Ovary (tissue), 3 donors: Measurements from ENCODE around the gene KCNB1.

Experiments
- CTCF ChIP-seq, 3 donors: fragments of 450-650 bp in 2 of 3; fragments of 200-600 bp in 1 of 3; IDR thresholded peaks; one replicate each; pipeline versions ENCODE4 v1.5.1 to v1.8.0; 2016 to 2022; ENCODE audit warnings: antibody characterized with exemption in 3 of 3, mild to moderate bottlenecking in 1 of 3
- EP300 ChIP-seq: sonication (generic); formaldehyde crosslinking; IDR thresholded peaks from one replicate; pipeline ENCODE4 v1.6.1; 2017; ENCODE audit warnings: antibody characterized with exemption
- POLR2A ChIP-seq: fragments of 450-650 bp; IDR thresholded peaks from one replicate; pipeline ENCODE4 v1.6.1; 2017; ENCODE audit warnings: antibody characterized with exemption, mild to moderate bottlenecking, moderate library complexity
- donor health status: DM: no; HTN: no; CAD: no.

- TF ChIP-seq POLR2A (no peak), EP300 (no peak), CTCF (IDR thresholded peaks at IDR 0.05) (no peak)
These were observed 115.8 kb downstream of the KCNB1 start for GRCh38 chr20:49366687-49367086.
